ENCODE data around the gene MLYCD. TPM values are rescaled to one million over a fixed set of nuclear protein-coding genes. Genes with fewer than 3 reads are reported as not detected.

MLYCD gene
- total RNA-seq, 1 donor from 2014 or later, result 7.4 TPM

DNA sequence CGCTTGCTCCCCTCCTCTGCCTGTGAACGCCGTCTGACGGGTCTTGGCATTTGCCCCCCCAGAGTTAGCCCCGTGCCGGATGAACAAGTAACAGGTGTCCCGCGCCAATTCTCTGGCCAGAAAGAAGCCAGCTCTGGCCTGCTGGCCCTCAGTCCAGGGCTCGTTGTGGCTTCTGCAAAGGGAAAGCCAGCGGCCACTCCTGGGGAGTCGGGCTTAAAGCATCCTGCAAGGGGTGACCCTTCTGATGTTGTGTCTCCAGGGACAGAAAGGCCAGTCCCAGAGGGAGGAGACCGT is 35.7 kb downstream of the MLYCD start:
- no peak overlapping the region for H3K4me3 Mint-ChIP-seq
- no peak for DNase-seq (ENCODE audit: low spot score in 2 of 2, unreplicated experiment in 2 of 2)
- H3K27ac Mint-ChIP-seq, result no peak overlapping the region
- no peaks in the 10 kb centered on the region for H3K27me3 Mint-ChIP-seq (ENCODE audit: low read depth)
- no peaks in the 10 kb centered on the region for H3K36me3 Mint-ChIP-seq
- H3K9me3 Mint-ChIP-seq, result peaks cover 4% of the 10 kb centered on the region
- H3K4me1 Mint-ChIP-seq, result peaks cover 9% of the 10 kb centered on the region
- TF ChIP-seq CTCF (IDR thresholded peaks at IDR 0.05; ENCODE audit: unreplicated experiment), result no peak

DNA sequence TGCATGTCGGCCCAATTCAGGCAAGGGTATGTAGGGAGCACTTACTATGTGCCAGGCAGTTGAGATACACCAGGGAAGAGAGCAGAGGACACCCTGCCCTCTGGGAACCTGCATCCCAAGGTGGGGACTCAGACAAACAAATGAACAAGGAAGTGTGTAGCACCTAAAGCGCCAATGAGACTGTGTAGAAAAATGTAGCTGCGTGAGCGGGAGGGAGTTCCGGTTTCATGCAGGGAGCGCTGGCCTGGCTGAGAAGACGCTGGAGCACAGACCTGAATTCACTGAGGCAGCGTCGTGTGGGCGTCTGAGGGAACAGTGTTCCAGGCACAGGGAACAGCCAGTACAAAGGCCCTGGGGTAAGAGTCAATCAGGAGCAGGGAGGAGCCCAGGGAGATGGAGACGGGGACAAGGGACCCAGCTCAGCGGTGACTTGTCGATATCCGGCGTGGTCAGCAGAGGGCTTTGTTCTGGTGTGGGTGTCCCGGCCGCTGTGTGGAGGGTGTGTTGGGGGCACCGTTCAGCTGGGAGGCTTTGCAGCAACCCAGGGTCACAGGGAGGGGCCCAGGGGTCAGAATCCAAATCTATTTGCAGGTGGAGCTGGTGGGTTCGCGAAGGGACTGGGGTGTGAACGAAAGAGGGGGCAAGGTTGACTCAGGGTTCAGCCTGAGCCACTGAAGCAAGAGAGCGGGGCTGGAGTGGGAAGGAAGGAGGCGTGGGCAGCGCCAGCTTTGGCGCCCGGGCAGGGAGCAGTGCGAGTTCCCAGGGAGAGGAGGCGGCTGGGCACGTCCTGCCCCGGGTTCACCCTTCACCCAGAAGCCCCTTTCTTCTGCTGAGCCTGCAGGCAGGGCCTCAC is 36.3 kb downstream of the MLYCD start:
- no peaks in the 10 kb centered on the region for H3K36me3 Mint-ChIP-seq
- H3K27ac Mint-ChIP-seq, result no peak overlapping the region
- no peak for TF ChIP-seq CTCF (IDR thresholded peaks at IDR 0.05; ENCODE audit: unreplicated experiment)

GRCh38 chr16:83935858-83936255 is 36.9 kb downstream of the MLYCD start:
- Mint-ChIP-seq H3K4me1 (peaks cover 9% of the 10 kb centered on the region), H3K27me3 (ENCODE audit: low read depth) (no peaks in the 10 kb centered on the region), H3K36me3 (no peaks in the 10 kb centered on the region), H3K27ac (no peak overlapping the region), H3K9me3 (peaks cover 4% of the 10 kb centered on the region), H3K4me3 (no peak overlapping the region)
- no peak for TF ChIP-seq CTCF (IDR thresholded peaks at IDR 0.05; ENCODE audit: unreplicated experiment)
- no peak for DNase-seq (ENCODE audit: low spot score in 2 of 2, unreplicated experiment in 2 of 2)

More for the DNA sequence above, 36.3 kb downstream of the MLYCD start:
- H3K27me3 Mint-ChIP-seq (ENCODE audit: low read depth), result no peaks in the 10 kb centered on the region
- H3K9me3 Mint-ChIP-seq, result peaks cover 4% of the 10 kb centered on the region
- peaks cover 9% of the 10 kb centered on the region for H3K4me1 Mint-ChIP-seq
- no peak for DNase-seq (ENCODE audit: low spot score in 2 of 2, unreplicated experiment in 2 of 2)
- H3K4me3 Mint-ChIP-seq, result no peak overlapping the region

DNA sequence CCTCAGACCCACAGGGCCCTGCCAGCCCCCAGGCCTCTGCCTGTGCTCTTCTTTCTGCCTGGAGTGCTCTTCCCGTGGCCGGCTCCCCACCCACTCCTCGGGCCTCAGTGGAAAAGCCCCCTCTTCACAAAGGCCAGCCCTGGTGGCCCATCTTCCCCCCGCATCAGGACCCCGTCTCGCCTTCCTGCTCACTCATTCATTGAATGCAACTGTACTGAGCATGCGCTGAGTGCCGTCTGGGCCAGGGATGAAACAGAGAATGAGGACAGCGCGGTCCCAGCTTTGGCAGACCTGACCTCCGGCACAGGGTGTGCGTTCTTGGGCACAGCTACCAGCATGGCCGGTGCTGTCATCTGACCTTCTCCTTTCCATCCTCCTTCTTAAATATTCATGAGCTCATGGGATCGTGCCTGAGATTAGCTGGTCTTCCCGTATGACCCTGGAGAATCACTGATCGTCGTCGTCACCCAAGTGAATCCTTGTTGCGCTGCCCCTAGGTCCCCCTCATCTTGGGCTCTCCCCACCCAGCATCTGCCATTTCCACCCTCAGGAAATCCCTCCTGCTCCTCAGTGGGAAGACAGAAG is 37.8 kb downstream of the MLYCD start:
- Mint-ChIP-seq H3K27me3 (ENCODE audit: low read depth) (no peaks in the 10 kb centered on the region), H3K27ac (no peak overlapping the region), H3K9me3 (peaks cover 4% of the 10 kb centered on the region), H3K4me1 (peaks cover 9% of the 10 kb centered on the region), H3K4me3 (no peak overlapping the region), H3K36me3 (no peaks in the 10 kb centered on the region)
- TF ChIP-seq CTCF (IDR thresholded peaks at IDR 0.05; ENCODE audit: unreplicated experiment), result no peak
- no peak for DNase-seq (ENCODE audit: low spot score in 2 of 2, unreplicated experiment in 2 of 2)

- DNase-seq (ENCODE audit: low spot score in 2 of 2, unreplicated experiment in 2 of 2), result no peak
- Mint-ChIP-seq H3K9me3 (peaks cover 4% of the 10 kb centered on the region), H3K27ac (no peak overlapping the region), H3K36me3 (no peaks in the 10 kb centered on the region), H3K4me1 (peaks cover 9% of the 10 kb centered on the region), H3K4me3 (no peak overlapping the region), H3K27me3 (ENCODE audit: low read depth) (no peaks in the 10 kb centered on the region)
- no peak for TF ChIP-seq CTCF (IDR thresholded peaks at IDR 0.05; ENCODE audit: unreplicated experiment)
Observed at GRCh38 chr16:83937267-83937666, 38.4 kb downstream of the MLYCD start.

Measured in mesothelial cell of epicardium (in vitro differentiated cells).